Measurements from ENCODE around the gene OTUB2.

OTUB2 gene

DNA sequence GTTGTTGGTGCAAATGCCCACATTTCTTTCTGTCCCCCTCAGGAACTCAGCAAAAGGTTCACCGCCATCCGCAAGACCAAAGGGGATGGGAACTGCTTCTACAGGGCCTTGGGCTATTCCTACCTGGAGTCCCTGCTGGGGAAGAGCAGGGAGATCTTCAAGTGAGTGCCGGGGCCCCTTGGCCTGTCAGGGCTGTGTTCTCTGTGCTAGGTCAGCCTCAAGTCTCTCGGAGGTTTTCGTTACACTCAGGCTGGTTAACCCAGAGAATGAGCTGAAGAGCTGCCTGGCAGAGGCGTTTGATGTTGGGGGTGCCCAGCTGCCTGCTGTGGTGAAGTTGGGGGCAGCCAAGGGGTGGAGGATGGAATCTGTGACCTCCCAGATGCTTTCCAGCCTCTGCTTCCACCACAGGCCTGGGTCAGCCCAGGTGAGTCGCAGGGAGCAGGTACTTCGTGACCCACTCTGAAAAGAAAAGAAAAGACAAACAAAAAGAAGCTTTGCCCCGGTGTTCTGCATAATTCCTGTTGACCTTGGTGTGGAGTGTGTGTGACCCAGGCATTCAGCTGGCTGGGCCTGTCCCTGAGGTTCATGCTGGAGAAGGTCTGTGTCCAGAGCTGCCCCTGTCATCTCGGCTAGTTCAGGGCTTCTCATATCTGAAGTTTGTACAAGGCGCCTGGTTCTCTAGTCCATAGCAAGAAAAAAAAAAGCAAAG lies 12.9 kb downstream of the OTUB2 start:
- TF ChIP-seq, protein P1, sequence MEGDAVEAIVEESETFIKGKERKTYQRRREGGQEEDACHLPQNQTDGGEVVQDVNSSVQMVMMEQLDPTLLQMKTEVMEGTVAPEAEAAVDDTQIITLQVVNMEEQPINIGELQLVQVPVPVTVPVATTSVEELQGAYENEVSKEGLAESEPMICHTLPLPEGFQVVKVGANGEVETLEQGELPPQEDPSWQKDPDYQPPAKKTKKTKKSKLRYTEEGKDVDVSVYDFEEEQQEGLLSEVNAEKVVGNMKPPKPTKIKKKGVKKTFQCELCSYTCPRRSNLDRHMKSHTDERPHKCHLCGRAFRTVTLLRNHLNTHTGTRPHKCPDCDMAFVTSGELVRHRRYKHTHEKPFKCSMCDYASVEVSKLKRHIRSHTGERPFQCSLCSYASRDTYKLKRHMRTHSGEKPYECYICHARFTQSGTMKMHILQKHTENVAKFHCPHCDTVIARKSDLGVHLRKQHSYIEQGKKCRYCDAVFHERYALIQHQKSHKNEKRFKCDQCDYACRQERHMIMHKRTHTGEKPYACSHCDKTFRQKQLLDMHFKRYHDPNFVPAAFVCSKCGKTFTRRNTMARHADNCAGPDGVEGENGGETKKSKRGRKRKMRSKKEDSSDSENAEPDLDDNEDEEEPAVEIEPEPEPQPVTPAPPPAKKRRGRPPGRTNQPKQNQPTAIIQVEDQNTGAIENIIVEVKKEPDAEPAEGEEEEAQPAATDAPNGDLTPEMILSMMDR (IDR thresholded peaks at IDR 0.05): no peak

DNA sequence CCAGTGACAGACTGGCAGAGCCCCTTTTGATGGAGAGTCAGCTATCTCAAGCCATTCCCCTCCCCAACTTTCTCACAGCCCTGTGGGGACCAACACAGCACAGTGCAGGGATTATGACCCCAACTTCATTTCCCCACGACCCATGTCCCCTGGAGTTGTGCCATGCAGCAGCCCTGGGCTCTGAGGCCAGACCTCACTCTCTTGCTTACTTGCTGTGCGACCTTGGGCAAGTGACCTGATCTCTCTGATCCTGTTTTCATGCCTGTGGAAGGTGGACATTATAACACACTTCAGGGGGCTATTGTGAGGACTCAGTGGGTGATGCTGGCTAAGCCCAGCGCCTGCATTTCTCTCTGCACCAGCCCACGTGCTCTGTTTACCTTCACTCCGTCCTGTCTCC lies 14.1 kb downstream of the OTUB2 start:
- TF ChIP-seq, protein P1 (IDR thresholded peaks at IDR 0.05): no peak

DNA sequence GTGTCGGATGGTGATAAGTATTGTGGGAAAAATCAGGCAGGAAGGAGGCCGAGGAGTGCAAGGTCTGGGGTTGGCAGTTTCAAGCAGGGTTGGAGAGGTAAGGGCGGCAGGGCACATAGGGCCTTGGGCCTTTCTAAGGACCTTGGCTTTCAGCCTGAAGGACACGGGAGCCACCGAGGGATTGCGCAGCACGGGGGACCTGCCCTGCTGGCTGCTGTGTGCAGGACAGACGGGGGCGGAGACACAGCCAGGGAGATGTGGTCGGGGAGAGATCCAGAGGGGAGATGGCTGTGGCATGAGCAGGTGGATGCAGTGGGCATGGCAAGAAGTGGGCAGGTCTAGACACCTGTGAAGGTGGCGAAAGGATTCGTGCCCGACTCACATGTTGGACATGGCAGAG lies 14.7 kb downstream of the OTUB2 start:
- TF ChIP-seq, protein P1 (IDR thresholded peaks at IDR 0.05): no peak

- TF ChIP-seq, protein P1 (IDR thresholded peaks at IDR 0.05): no peak
Observed at GRCh38 chr14:94041551-94042346, 15.6 kb downstream of the OTUB2 start.

DNA sequence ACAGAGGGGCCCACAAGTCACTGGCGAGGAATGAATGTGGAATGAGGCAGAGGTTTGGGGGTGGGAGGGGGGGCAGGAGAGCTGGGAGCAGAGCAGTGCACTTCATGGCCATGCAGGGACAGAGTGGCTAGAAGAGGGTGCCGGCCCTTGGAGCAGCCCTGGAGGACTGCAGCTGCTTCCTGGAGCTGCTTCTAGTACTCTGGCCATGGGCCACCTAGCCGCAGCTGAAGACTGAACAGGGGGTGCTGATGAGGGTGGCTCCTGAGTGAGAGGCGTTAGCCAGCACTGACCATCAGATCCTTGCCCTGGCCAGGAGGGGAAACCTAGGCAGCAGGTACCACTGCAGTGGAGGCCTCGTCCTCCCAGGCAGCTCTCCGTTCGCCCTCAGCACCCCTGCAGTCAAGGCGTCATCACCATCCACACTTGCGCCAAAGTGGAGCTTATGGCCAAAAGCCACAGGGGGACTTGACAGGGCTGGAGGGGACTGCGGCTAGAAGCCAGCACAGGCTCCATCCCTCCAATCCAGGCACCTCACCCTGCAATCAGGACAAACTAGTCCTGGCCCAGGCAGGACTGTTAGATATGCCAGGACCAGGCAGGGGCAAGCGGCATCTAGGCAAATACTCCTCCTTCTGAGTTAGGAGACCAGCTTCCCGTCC lies 16.4 kb downstream of the OTUB2 start:
- TF ChIP-seq, protein P1 (IDR thresholded peaks at IDR 0.05): no peak

GRCh38 chr14:94043111-94043755 lies 17.1 kb downstream of the OTUB2 start:
- TF ChIP-seq, protein P1 (IDR thresholded peaks at IDR 0.05): no peak

- TF ChIP-seq, protein P1 (IDR thresholded peaks at IDR 0.05): no peak
Observed at GRCh38 chr14:94043756-94044475, 17.8 kb downstream of the OTUB2 start.
